Activated T-helper 1 cell treated with anti-CD3 and anti-CD28 coated beads, Interleukin-2, amount 50 U/mL, for 16 hours (primary cell): Measurements from ENCODE around the gene FNDC3A.
"Not testable (repeated sequence)": the region's sequence is repeated elsewhere in the genome, so short reads cannot be mapped to it uniquely, and the experiment has no call there.

Source experiments
- DNase-seq, 2 donors: peaks; one replicate each; pipeline ENCODE4 v3.0.0-alpha.2; 2020; ENCODE audit warnings: low read depth in 1 of 2, low spot score in 1 of 2

The FNDC3A gene

DNA sequence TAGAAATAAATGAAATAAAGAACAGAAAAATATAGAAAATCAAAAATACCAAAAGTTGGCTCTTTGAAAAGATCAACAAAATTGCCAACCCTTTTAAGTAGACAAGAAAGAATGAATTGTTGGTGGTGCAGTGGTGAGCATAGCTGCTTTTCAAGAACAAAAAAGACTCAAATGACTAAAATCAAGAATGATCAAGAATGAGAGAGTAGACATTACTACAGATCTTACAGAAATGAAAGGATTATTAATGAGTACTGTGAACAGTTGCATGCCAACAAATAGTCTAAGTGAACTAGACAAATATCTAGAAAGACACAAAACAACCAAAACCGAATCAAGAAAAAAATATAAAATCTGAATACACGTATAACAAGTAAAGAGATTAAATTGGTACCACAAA lies 53.9 kb downstream of the FNDC3A start:
- DNase-seq, result no peak

DNA sequence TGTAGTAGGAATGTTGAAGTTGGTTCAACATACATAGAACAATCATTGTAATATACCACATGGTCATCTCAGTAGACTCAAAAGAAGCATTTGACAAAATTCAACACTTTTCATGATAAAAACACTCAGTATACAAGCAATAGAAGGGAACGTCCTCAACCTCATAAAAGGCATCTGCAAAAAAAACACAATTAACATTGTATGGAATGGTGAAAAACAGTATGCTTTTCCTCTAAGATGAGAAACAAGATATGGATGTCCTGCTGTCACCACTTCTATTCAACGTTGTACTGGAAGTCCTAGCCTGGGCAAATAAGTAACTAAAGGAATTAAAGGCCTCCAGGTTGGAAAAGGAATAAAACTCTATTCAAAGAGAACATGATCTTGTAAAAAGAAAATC lies 54.5 kb downstream of the FNDC3A start:
- no peak for DNase-seq

DNA sequence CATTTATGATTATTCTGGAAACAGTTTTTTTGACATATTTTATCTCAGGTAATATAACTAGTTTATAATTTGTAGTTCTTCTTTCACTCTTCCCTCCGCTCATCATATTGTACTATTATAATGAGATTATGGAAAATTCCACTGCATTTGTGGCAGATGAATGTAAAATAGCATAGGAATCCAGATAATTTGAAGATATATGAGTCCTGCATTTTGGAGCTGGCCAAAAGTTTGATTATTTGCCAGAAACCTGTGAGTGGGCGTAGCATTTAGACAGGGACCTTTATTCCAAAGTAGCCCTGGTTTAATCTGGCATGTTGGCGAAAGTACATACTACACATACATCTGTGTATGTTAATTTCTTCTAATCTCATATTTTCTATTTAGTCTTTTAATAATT lies 65.2 kb downstream of the FNDC3A start:
- no peak for DNase-seq

DNA sequence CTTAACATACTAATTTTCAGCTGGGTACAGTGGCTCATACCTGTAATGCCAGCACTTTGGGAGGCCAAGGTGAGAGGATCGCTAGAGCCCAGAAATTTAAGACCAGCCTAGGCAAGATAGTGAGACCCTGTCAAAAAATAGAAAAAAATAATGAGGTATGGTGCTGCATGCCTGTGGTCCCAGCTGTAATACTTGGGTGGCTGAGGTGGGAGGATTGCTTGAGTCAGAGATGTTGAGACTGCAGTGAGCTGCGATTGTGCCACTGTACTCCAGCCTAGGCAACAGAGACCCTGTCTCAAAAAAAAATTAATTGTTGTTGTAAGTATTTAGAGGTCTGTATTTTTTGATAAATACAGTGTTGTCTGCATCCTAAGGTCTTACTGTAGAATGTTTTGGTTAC lies 66.8 kb downstream of the FNDC3A start:
- no peak for DNase-seq

DNA sequence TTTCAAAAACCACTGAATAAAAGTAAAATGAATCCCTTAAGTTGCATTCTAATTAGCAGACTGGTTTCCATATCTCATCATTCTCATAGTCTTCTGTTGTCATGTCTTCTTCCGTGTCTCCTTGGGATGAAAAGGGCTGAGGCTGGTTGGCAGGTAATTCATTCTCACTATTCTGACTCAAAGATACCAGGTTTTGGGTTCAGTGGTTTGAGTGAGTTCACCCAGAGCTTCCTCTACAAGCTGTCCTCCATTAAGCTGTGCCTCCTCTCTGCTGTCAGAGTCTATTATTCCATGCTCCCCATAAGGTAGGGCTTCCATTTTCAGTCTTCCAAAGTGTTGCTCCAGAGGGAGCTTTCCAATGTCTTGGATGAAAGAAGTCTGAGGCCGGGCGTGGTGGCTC lies 68.3 kb downstream of the FNDC3A start:
- no peak for DNase-seq

DNA sequence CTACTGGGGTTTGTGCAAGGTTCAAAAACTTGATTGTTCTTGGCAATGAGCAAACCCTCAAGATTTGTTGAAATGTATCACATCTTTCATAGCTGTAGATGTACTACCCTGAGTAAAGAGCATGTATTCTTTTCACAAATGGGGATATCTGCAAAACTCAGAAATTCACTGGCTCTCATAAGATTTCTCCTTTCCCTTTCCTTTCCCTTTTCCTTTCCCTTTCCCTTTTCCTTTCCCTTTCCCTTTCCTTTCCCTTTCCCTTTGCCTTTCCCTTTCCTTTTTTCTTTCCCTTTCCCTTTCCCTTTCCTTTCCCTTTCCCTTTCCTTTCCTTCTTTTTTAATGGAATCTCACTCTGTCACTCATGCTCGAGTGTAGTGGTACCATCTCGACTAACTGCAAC lies 69.1 kb downstream of the FNDC3A start:
- DNase-seq, result no peak

DNA sequence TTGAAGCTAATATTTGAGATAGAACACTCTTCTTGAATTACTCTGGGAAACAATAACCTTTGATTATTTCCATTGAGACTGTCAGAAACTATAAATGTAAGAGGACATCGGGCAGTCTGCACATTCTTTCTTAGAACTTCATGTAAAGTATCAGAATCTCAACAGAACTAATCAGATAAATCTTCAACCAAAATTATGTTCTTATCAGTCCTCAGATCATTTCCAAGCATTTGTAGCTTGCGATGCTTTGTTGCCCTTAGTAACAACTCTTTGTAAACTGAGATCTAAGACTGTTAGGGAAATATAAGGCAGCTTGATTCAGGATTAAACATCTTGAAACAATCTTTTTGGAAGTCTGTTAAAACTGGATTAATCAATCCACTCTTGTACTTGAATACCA lies 70.3 kb downstream of the FNDC3A start:
- DNase-seq, result no peak

DNA sequence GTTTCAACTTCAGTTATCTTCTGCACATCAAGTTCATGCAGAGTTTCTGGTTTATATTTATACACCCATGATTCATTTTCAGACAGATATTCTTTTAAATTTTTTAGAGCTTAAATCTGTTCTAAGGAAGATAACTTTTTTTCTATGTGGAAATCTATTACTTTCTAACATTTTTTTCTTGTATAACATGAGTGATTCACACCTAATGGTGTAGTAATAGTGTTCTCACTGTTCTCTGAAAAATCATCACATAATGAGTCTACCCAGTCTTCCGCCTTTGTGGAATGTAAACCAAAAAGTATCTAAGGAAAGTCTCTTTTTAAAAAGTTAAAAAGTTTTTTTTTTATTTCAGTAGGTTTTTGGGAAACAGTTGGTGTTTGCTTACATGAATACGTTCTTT lies 70.8 kb downstream of the FNDC3A start:
- no peak for DNase-seq

DNA sequence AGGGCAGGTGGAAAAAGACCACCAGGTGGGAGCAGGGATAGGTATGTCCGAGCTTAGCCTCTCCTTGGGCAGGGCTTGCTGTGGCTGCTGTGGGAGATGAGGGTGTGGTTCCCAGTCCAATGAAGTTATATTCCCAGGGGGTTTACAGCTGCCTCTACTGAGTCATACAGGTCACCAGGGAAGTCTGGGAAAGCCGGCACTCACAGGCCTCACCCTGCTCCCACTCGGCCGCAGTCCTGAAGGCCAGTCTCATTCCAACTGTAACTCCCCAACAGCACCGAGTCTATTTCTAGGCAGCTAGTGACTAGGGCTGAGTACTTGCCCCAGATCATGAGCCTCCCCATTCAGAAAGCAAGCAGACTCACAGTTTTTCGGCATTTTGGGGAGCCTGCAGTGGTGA lies 77.1 kb downstream of the FNDC3A start:
- DNase-seq, result no peak

DNA sequence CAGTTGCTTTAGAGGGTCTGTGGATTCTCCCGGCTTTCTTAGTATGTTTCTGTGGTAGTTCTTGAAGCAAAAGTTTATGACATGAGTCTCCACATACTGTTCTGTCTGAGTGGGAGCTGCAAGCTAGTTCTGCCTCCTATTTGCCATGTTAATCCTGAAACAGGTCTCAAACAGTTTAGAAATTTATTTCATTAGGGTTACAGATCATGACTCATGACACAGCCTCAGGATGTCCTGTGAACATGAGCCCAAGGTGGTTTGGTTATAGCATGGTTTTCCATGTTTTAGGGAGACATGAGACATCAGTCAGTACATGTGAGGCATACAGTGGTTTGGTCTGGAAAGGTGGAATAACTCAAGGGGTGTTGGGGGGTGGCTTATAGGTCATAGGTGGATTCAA lies 77.5 kb downstream of the FNDC3A start:
- no peak for DNase-seq

DNA sequence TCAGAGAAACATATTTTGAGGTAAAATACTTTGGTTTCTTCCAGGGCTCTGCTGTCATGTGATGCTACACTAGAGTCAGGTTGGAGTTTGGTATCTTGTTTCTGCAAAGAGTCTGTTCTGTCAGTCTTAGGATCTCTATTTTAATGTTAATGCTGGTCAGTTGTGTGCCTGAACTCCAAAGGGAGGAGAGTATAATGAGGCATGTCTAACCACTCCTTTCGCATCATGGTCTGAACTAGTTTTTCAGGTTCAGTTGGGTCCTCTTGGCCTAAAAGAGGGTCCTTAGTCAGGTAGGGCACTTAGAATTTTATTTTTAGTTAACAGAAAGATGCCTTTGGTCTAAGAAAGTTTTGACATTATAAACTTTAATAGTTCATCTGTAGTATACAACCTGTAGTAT lies 78.2 kb downstream of the FNDC3A start:
- DNase-seq, result no peak

DNA sequence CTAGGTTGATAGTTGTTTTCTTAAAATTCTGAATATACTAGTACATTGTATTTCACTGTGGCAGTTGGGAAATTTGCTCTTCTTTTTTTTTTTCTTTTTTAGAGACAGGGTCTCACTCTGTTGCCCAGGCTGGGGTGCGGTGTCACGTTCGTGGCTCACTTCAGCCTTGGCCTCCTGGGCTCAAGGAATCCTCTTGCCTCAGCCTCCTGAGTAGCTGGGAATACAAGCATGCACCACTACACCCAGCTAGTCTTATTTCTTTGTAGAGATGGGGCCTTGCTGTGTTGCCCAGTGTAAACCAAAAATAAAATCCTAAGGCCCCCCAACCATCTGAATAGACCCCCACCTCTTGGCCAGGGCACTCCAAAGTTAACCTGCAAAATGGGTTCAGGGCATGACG lies 79.3 kb downstream of the FNDC3A start:
- DNase-seq, result no peak

DNA sequence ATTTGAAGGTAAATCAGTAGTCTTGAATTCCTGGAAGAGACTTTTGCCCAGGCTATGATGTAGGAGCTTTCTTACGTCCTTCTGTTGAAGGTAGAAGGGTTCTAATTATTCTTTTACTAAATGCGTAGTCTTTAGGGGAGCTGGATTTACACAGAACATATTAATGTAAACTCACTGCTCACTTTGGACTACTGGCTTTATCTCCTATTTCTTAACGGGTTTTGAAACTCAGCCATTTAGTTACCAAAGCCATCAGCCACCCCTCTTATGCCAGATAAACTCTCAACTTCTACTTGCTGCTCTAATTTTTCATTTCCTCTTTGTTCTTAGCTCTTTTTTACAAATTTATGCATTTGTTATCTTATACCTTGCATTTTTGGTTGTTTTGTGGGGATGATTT lies 81.5 kb downstream of the FNDC3A start:
- no peak for DNase-seq

DNA sequence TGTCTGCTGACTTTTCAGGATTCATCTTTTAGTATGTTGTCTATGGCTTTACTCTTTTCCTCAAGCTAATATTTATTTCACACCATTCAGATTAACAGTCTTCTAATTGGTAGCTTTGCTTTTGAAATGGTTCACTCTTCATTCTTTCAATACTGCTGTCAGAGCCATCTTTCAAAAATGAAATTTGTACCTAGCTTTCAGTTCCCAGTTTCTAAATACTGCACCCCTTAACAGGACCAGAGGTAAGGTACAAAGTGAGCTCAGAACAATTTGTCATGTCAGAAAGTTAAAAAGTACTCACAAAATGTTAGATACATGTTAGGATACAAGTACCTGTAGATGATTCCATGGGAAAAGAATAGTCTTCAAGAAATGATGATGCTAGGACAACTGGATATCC lies 83.0 kb downstream of the FNDC3A start:
- no peak for DNase-seq

DNA sequence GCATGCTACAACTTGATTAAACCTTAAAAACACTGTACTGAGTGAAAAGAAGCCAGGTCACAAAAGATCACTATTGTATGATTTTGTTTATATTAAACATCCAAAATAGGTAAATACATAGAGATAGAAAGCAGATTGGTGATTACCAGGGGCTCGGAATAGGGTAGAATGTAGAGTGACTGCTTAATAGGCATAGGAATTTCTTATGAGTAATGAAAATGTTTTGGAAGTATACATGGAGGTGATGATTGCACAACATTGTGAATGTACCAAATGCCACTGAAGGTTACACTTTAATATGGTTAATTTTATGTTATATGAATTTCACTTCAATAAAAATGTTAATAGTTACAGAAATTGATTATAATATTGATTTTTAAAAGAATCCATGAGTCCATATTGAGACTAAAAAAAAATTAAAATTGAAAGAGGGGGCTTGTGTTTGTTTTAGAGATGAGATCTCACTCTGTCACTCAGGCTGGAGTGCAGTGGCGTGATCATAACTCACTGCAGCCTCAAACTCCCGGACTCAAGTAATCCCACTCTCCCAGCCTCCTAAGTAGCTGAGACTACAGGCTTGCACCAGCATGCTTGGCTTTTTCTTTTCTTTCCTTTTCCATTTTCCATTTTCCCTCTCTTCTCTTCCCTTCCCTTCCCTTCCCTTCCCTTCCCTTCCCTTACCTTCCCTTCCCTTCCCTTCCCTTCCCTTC lies 85.1 kb downstream of the FNDC3A start:
- no peak for DNase-seq

DNA sequence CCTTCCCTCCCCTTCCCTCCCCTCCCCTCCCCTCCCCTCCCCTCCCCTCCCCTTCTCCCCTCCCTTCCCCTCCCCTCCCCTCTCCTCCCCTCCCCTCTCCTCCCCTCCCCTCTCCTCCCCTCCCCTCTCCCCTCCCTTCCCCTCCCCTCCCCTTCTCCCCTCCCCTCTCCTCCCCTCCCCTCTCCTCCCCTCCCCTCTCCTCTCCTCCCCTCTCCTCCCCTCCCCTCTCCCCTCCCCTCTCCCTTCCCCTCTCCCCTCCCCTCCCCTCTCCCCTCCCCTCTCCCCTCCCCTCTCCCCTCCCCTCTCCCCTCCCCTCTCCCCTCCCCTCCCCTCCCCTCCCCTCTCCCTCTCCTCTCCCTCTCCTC lies 85.7 kb downstream of the FNDC3A start:
- DNase-seq, result not testable (repeated sequence)

DNA sequence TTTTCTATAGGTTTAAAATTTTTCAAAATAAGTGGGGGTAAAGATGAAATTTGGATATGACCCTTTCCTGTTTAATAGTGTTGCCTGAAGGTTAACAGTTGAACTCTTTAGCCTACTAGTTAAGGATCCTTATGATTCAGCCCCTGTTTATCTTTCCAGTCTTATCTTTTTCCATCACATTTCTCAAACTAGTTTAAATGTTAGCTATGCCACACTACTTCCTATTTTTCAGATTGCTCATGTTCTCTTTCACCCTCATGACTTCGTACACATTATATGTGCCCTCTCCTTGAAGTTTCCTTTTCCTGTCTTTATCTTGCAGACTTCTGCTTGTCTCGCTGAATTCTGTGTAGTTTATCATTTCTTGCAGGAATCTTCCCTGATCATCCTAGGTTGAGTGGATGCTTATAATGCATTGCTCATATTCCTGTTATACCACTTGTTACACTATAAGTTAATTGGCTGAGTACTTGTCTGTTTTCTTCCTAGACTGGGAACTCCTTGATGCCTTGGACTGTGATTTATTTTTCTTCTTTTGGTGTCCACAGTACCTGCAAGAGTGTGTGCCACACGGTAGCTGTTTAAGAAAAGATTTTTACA lies 86.7 kb downstream of the FNDC3A start:
- DNase-seq, result no peak

DNA sequence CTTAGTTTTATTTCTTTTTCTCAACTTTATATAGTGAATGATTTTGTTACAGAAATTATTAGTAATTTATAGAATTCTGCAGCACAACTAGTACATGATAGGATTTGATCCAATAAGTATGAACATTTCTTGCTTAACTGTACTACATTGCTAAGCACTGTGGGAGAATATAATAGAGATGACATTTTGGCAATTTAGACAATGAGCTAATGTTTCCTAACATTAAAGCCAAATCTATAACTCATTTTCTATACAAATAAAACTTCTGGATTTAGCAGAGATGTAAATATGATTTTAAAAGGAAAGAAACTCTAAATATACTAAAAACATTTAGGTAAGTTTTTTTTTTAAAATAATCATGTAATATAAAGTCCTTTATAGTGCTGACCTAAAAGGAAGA lies 87.3 kb downstream of the FNDC3A start:
- no peak for DNase-seq

DNA sequence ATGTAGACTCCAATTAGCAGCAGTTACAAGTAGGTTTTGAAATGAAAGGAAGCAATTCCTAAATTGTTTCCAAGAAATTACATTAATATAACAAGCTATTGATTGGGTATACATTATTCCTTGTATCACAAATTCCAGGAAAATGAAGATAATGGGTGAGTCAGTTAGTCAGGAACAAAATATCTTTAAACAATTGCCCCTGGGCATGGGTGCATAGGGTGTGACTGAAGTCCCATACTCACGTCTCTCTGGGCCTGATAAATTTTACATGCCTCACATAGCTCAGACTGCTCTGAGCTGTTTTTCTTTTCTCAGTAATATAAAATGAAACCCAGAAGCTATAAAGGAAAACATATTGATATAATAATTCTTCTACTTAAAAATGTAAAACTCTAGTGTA lies 87.8 kb downstream of the FNDC3A start:
- DNase-seq, result no peak

DNA sequence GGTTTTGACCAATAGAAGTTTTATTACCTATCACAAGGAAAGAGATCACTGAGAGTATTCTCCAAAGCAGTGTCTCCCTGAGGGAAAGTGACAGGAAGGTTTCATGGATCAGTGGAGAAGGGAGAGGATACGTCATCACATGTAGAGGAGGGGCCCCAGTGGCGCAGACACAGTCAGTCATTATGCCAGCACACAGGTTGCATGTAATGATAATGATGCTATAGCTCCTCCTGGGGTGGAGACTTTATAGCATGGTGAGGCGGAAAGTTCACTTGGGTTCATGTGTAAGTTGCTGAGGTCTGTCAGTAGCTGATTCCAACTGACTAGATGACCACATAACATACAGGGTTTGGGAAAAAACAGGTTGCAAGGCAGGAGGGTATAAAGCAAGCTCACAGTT lies 88.8 kb downstream of the FNDC3A start:
- DNase-seq, result no peak

DNA sequence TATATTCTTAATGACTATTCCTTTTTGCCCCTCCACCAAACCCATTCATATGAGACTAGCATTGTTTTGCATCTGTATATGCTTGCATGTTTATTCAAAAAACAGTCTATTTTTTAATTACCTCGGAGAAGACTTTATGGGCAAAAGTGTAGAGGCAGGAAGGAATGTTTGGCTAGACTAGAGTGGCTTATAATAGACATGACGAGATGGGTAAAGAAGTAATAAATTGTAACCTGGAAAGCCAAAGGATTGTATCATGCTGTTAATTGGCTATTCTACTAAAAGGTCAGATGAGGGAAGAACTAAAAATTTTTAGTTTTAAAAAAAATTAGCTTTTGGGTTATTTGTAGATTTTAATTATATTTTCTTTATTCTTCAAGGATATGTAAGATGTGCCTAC lies 91.1 kb downstream of the FNDC3A start:
- no peak for DNase-seq

DNA sequence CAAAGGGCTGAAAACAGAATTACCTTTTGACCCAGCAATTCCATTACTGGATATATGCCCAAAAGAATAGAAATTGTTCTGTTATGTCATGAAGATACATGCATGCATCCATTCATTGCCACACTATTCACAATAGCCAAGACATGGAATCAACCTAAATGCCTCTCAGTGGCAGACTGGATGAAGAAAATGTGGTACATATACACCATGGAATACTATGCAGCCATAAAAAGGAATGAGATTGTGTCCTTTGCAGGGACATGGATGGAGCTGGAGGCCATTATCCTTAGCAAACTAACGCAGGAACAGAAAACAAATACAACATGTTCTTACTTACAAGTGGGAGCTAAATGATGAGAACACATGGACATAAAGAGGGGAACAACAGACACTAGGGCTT lies 92.8 kb downstream of the FNDC3A start:
- DNase-seq, result not testable (repeated sequence)

DNA sequence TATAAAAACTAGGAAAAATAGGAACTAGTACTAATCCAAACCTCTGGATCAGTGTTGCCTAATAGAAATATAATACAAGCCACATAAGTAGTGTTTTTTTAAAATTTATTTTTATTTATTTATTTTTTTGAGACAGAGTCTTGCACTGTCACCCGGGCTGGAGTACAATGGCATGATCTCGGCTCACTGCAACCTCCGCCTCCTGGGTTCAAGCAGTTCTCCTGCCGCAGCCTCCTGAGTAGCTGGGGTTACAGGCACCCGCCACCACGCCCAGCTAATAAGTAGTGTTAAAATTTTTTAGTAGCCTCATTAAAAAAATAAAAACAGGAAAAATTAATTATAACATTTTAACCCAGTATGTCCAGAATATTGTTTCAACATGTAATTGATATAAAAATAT lies 94.3 kb downstream of the FNDC3A start:
- DNase-seq, result not testable (repeated sequence)
